PC-3 (cell line): Measurements from ENCODE around the gene CLMP.

Experiments
- CTCF ChIP-seq: fragments of 300-600 bp; sonication (generic); conservative IDR thresholded peaks from 2 replicates; pipeline ENCODE4 v1.5.1; 2017; ENCODE audit warnings: antibody characterized with exemption, low read depth, mild to moderate bottlenecking, low read length
- EZH2 ChIP-seq: fragments of 300-600 bp; sonication (generic); IDR thresholded peaks from one replicate; pipeline ENCODE4 v1.6.1; 2017; ENCODE audit warnings: antibody characterized with exemption, mild to moderate bottlenecking, low read length; ENCODE audit not compliant: unreplicated experiment
- EZH2phosphoT487 ChIP-seq: fragments of 300-600 bp; sonication (generic); IDR thresholded peaks from 2 replicates; pipeline ENCODE4 v1.6.1; 2018; ENCODE audit warnings: mild to moderate bottlenecking, antibody characterized with exemption, low read length, borderline replicate concordance

GRCh38 chr11:123143921-123144320 is 51.1 kb downstream of the CLMP start:
- TF ChIP-seq CTCF: no peak
- TF ChIP-seq EZH2: no peak
- no peak for TF ChIP-seq EZH2phosphoT487
